Neuronal stem cell (in vitro differentiated cells): ENCODE data around the gene DLGAP4.

ENCODE experiments used
- DNase-seq: peaks from one replicate; pipeline ENCODE4 v3.0.0-alpha.2; 2013; ENCODE audit warnings: low spot score
- H2AFZ ChIP-seq: one replicate; pipeline ENCODE4 v1.6.1; 2013; ENCODE audit warnings: mild to moderate bottlenecking, low read length, inconsistent platforms
- H2AK5ac ChIP-seq: 2 replicates; pipeline ENCODE4 v1.6.1; 2013; ENCODE audit warnings: low read depth, mild to moderate bottlenecking, inconsistent platforms, low read length, moderate library complexity, mixed read lengths
- H2BK120ac ChIP-seq: 2 replicates; pipeline ENCODE4 v1.6.1; 2013; ENCODE audit warnings: low read depth, mild to moderate bottlenecking, inconsistent platforms, low read length, moderate library complexity, mixed read lengths
- H2BK12ac ChIP-seq: one replicate; pipeline ENCODE4 v1.6.1; 2013; ENCODE audit warnings: low read length, inconsistent platforms
- H2BK15ac ChIP-seq: 2 replicates; pipeline ENCODE4 v1.6.1; 2013; ENCODE audit warnings: mild to moderate bottlenecking, low read length, inconsistent platforms, mixed read lengths
- H2BK5ac ChIP-seq: one replicate; pipeline ENCODE4 v1.6.1; 2013; ENCODE audit warnings: inconsistent platforms, mild to moderate bottlenecking, low read length, moderate library complexity
- H3K14ac ChIP-seq: one replicate; pipeline ENCODE4 v1.6.1; 2013; ENCODE audit warnings: low read length, inconsistent platforms
- H3K18ac ChIP-seq: 2 replicates; pipeline ENCODE4 v1.6.1; 2013; ENCODE audit warnings: low read length, inconsistent platforms
- H3K23ac ChIP-seq: 2 replicates; pipeline ENCODE4 v1.6.1; 2013; ENCODE audit warnings: low read depth, mild to moderate bottlenecking, mixed read lengths, low read length, inconsistent platforms; ENCODE audit not compliant: poor library complexity
- H3K27ac ChIP-seq: replicated peaks from 3 replicates; pipeline ENCODE4 v1.5.1; 2013; ENCODE audit warnings: low read length, inconsistent platforms
- H3K27me3 ChIP-seq, 3 experiments: 2 replicates each; pipeline ENCODE4 v1.6.1; 2013; ENCODE audit warnings: low read length in 3 of 3, mild to moderate bottlenecking in 2 of 3, inconsistent platforms in 1 of 3, low read depth in 1 of 3, mixed read lengths in 1 of 3, moderate library complexity in 1 of 3; ENCODE audit not compliant: control insufficient read depth in 3 of 3, insufficient read depth in 3 of 3
- H3K36me3 ChIP-seq, 2 donors: replicated peaks in 1 of 2; 2 replicates each; pipeline ENCODE4 v1.6.1; 2013; ENCODE audit warnings: low read length in 2 of 2; ENCODE audit not compliant: control insufficient read depth in 2 of 2, insufficient read depth in 2 of 2
- H3K4ac ChIP-seq: 2 replicates; pipeline ENCODE4 v1.6.1; 2013; ENCODE audit warnings: inconsistent platforms, mild to moderate bottlenecking, low read length, moderate library complexity
- H3K4me1 ChIP-seq, 2 donors: 1 replicate in 1 of 2; 2 replicates in 1 of 2; pipeline ENCODE4 v1.6.1; 2013; ENCODE audit warnings: low read length in 2 of 2, low read depth in 1 of 2; ENCODE audit not compliant: control insufficient read depth in 2 of 2, insufficient read depth in 1 of 2
- H3K4me2 ChIP-seq: one replicate; pipeline ENCODE4 v1.6.1; 2013; ENCODE audit warnings: mild to moderate bottlenecking, low read length, inconsistent platforms; ENCODE audit not compliant: insufficient read depth, poor library complexity, severe bottlenecking
- H3K4me3 ChIP-seq, 2 donors: 2 replicates each; pipeline ENCODE4 v1.5.1; 2013; ENCODE audit warnings: low read length in 2 of 2, mild to moderate bottlenecking in 2 of 2, inconsistent platforms in 1 of 2, moderate library complexity in 1 of 2
- H3K79me1 ChIP-seq: one replicate; pipeline ENCODE4 v1.6.1; 2013; ENCODE audit warnings: low read depth, mild to moderate bottlenecking, inconsistent platforms, low read length, moderate library complexity
- H3K9ac ChIP-seq: one replicate; pipeline ENCODE4 v1.6.1; 2013; ENCODE audit warnings: mild to moderate bottlenecking, low read depth, low read length, inconsistent platforms; ENCODE audit not compliant: poor library complexity
- H3K9me3 ChIP-seq, 2 donors: replicated peaks in 1 of 2; 2 replicates each; pipeline versions ENCODE3 to v1.6.1; 2013; ENCODE audit warnings: low read length in 2 of 2, mild to moderate bottlenecking in 2 of 2, inconsistent platforms in 1 of 2, low read depth in 1 of 2, mixed read lengths in 1 of 2, moderate library complexity in 1 of 2; ENCODE audit not compliant: control insufficient read depth in 2 of 2, insufficient read depth in 1 of 2
- H4K8ac ChIP-seq: one replicate; pipeline ENCODE4 v1.6.1; 2013; ENCODE audit warnings: low read depth, mild to moderate bottlenecking, inconsistent platforms, low read length, moderate library complexity
- H4K91ac ChIP-seq: one replicate; pipeline ENCODE4 v1.6.1; 2013; ENCODE audit warnings: low read length, low read depth, mild to moderate bottlenecking, inconsistent platforms; ENCODE audit not compliant: poor library complexity
- WGBS, 2 donors: extraction: QIAGEN DNeasy Blood & Tissue Kit; methylation state at CpG; one replicate each; pipeline ENCODE4 v1.1.7; 2013; ENCODE audit warnings: missing lambda C conversion rate in 2 of 2, mixed read lengths in 1 of 2; ENCODE audit not compliant: insufficient read length in 2 of 2, insufficient replicate concordance in 1 of 2; ENCODE audit errors: extremely low coverage in 2 of 2; 5-methylcytosine and 5-hydroxymethylcytosine counted together

Gene DLGAP4

GRCh38 chr20:36471885-36472636 lies 165.9 kb downstream of the DLGAP4 start:
- WGBS, 2 donors: no CpG with 5 or more reads among the region's 9 CpGs
- no peak overlapping the region for H2AFZ ChIP-seq
- H2BK5ac ChIP-seq: no peak overlapping the region
- H3K4me2 ChIP-seq: no peak overlapping the region
- no peak overlapping the region for H2BK15ac ChIP-seq
- no peak overlapping the region for H3K18ac ChIP-seq
- no peak overlapping the region for H3K4me3 ChIP-seq
- H3K27me3 ChIP-seq: no peaks in the 10 kb centered on the region
- no peak for DNase-seq
- no peak overlapping the region for H2BK120ac ChIP-seq
- no peak overlapping the region for H3K27ac ChIP-seq
- no peak overlapping the region for H3K14ac ChIP-seq
- H3K36me3 ChIP-seq: peaks cover 4 to 59% of the 10 kb centered on the region in 2 donors
- H3K9me3 ChIP-seq: no peaks in the 10 kb centered on the region
- peaks cover 17% of the 10 kb centered on the region for H3K79me1 ChIP-seq
- peaks cover 2 to 9% of the 10 kb centered on the region in 2 donors for H3K4me1 ChIP-seq
- H3K4ac ChIP-seq: no peak overlapping the region
- H3K9ac ChIP-seq: no peak overlapping the region
- H3K23ac ChIP-seq: no peak overlapping the region
- no peak overlapping the region for H2AK5ac ChIP-seq
- no peak overlapping the region for H2BK12ac ChIP-seq
- H4K91ac ChIP-seq: no peak overlapping the region
- no peak overlapping the region for H4K8ac ChIP-seq

- H3K23ac ChIP-seq: peak overlapping the region; percentile 17
- H2BK5ac ChIP-seq: no peak overlapping the region
- no peak overlapping the region for H4K91ac ChIP-seq
- no peak overlapping the region for H3K4me2 ChIP-seq
- no peak overlapping the region for H2BK15ac ChIP-seq
- H3K4ac ChIP-seq: no peak overlapping the region
- peaks cover 12% of the 10 kb centered on the region for H3K79me1 ChIP-seq
- no peak overlapping the region for H2AFZ ChIP-seq
- H3K14ac ChIP-seq: peak overlapping the region; percentile 89
- WGBS, 2 donors: no CpG with 5 or more reads among the region's 6 CpGs
- no peaks in the 10 kb centered on the region for H3K9me3 ChIP-seq
- H2AK5ac ChIP-seq: no peak overlapping the region
- no peak overlapping the region for H4K8ac ChIP-seq
- H3K4me3 ChIP-seq: no peak overlapping the region
- H3K27me3 ChIP-seq: no peaks in the 10 kb centered on the region
- no peak overlapping the region for H2BK120ac ChIP-seq
- no peak overlapping the region for H2BK12ac ChIP-seq
- peaks cover 0 to 4% of the 10 kb centered on the region in 2 donors for H3K4me1 ChIP-seq
- H3K27ac ChIP-seq: no peak overlapping the region
- peaks cover 1 to 59% of the 10 kb centered on the region in 2 donors for H3K36me3 ChIP-seq
- no peak for DNase-seq
- H3K9ac ChIP-seq: no peak overlapping the region
- peak overlapping the region; percentile 15 for H3K18ac ChIP-seq
Measured at GRCh38 chr20:36472637-36473090, 166.5 kb downstream of the DLGAP4 start.

GRCh38 chr20:36473164-36473563 lies 167.0 kb downstream of the DLGAP4 start:
- peaks cover 13% of the 10 kb centered on the region for H3K79me1 ChIP-seq
- no peak overlapping the region for H4K8ac ChIP-seq
- no peak overlapping the region for H2BK15ac ChIP-seq
- no peak overlapping the region for H2AFZ ChIP-seq
- no peak overlapping the region for H4K91ac ChIP-seq
- no peak for DNase-seq
- no peak overlapping the region for H2BK12ac ChIP-seq
- H3K36me3 ChIP-seq: peaks cover 1 to 59% of the 10 kb centered on the region in 2 donors
- H3K4me3 ChIP-seq: no peak overlapping the region
- no peak overlapping the region for H3K9ac ChIP-seq
- no peaks in the 10 kb centered on the region for H3K9me3 ChIP-seq
- H3K4me2 ChIP-seq: no peak overlapping the region
- peaks cover 0 to 4% of the 10 kb centered on the region in 2 donors for H3K4me1 ChIP-seq
- H2BK120ac ChIP-seq: peak overlapping the region; percentile 67
- H3K23ac ChIP-seq: peak overlapping the region; percentile 17
- H3K27ac ChIP-seq: no peak overlapping the region
- H2BK5ac ChIP-seq: no peak overlapping the region
- no peak overlapping the region for H3K14ac ChIP-seq
- H2AK5ac ChIP-seq: no peak overlapping the region
- no peak overlapping the region for H3K18ac ChIP-seq
- H3K4ac ChIP-seq: no peak overlapping the region
- WGBS, 2 donors: no CpG with 5 or more reads among the region's 2 CpGs
- H3K27me3 ChIP-seq: no peaks in the 10 kb centered on the region

- Histone ChIP-seq H3K4ac (no peak overlapping the region), H3K36me3 (peaks cover 1 to 62% of the 10 kb centered on the region in 2 donors), H2AK5ac (no peak overlapping the region), H2BK5ac (no peak overlapping the region), H3K14ac (no peak overlapping the region), H3K23ac (peak overlapping the region; percentile 43), H2AFZ (no peak overlapping the region), H2BK120ac (no peak overlapping the region), H3K27me3 (no peaks in the 10 kb centered on the region), H3K9ac (no peak overlapping the region), H2BK15ac (no peak overlapping the region), H3K4me2 (no peak overlapping the region), H2BK12ac (no peak overlapping the region), H3K9me3 (no peaks in the 10 kb centered on the region), H4K91ac (no peak overlapping the region), H3K79me1 (peaks cover 8% of the 10 kb centered on the region), H3K27ac (no peak overlapping the region), H3K4me1 (peaks cover 0 to 2% of the 10 kb centered on the region in 2 donors), H4K8ac (no peak overlapping the region), H3K4me3 (no peak overlapping the region), H3K18ac (no peak overlapping the region)
- no peak for DNase-seq
- WGBS, 2 donors: no CpG with 5 or more reads among the region's 1 CpG
Measured at GRCh38 chr20:36474563-36474962, 168.4 kb downstream of the DLGAP4 start.
